Umbilical cord (tissue), 2 donors: Measurements from ENCODE around the gene CDCA3. TPM values are rescaled to one million over a fixed set of nuclear protein-coding genes. Genes with fewer than 3 reads are reported as not detected.
A peak's percentile ranks its signal among the peaks of the same experiment; 100 is the strongest.
"Not testable (repeated sequence)": the region's sequence is repeated elsewhere in the genome, so short reads cannot be mapped to it uniquely, and the experiment has no call there.

ENCODE experiments used
- DNase-seq: peaks from one replicate; pipeline ENCODE4 v3.0.0-alpha.2; 2015; ENCODE audit warnings: low spot score
- total RNA-seq: library from RNA; depleted of rRNA; stranded (reverse); fragments of >200 nt; gene quantifications from one replicate; pipeline ENCODE4 v1.2.3, GENCODE V29; 2014; ENCODE audit warnings: low replicate concordance; ENCODE audit not compliant: insufficient read depth

CDCA3 gene
- total RNA-seq, 1 donor from 2014 or later = 11.1 TPM

DNA sequence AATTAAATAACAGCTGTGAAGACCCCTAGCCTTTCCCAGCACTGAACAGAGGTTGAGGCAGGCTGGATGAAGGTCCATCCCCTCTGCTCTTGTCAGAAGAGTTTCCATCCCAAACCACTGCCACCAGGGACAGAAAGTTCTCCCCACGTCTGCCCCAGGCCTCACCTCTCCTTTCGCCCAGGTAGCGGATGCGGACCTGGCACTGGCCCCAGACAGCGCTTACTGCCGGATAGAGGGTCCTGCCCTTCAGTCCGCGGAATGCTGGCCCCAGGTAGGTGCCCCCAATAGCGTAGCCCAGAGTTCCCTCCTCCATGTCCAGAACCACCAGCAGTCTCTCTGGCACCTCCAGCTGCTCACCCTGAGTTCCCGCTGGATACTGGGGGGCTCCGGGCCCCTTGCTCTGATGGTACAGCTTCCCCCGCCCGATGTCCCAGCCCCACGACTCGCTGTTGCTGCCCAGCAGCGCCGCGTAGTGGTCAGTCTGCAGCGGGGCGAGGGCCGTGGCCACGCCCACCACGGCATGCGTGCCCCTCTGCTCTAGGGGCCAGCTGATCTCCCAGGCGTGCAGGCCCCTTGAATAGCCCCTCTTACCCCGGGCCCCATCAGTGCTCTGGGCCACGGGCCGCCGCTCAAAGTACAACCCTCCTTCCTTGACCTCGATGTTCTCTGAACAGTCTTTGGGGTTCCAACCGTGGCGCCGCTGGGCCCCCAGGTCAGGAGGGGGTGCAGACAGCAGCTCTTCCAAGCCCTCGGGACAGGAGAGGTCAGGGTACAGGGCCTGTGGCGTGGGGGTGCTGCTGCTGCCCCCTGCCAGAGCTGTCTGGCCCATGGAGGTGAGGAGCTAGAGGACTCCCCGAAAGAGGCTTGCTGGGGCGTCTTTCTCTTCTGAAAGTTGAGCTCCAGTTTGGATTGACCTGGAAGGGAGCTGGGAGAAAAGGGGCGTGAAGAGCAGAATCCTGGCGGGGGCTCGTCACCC lies 21.3 kb upstream of the CDCA3 start:
- peak; percentile 83 for DNase-seq

DNA sequence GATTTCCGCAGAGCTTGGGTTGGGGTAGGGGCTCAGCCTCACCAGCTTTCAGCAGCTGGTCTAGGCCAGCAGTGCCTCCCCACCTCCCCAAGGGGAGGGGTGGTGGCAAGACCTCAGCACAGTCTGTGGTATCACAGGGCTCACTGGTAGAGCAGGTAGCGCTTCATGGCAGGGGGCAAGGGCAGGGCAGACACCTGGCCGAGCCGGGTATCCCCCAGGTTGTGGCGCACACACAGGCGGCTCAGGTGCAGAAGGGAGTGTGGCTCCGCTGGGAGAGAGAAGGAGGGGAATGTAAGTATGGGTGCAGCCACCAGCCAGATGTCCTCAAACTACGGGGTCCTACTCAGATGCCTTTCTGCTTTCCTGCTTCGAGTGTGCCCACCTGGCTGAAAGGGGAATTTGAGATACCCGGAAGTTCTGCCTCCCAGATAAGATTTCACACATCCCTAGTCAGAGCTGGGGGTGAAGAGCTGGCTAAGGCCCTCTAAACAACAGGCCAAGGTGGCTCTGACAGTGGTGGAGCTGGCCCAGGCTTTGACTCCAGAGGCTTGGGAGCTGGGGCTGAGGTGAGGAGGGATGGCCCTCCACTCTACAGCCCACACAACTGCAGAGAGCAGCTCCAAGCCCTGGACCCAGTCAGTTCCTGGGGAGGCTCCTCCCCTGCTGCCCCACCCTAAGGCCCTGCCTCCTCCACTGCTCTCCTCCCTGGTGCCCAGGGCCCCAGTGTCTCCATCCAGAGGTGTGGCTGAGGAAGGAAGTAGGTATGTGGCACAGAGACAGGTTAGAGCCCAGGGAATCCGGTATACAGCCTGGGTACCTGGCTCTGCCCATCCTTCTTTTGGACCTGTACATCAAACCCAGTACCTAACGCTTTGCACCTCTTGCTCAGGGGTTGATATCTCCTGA lies 20.2 kb upstream of the CDCA3 start:
- DNase-seq = peak; percentile 50

DNA sequence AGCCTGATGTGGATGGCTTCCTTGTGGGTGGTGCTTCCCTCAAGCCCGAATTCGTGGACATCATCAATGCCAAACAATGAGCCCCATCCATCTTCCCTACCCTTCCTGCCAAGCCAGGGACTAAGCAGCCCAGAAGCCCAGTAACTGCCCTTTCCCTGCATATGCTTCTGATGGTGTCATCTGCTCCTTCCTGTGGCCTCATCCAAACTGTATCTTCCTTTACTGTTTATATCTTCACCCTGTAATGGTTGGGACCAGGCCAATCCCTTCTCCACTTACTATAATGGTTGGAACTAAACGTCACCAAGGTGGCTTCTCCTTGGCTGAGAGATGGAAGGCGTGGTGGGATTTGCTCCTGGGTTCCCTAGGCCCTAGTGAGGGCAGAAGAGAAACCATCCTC lies 19.2 kb upstream of the CDCA3 start:
- not testable (repeated sequence) for DNase-seq

DNA sequence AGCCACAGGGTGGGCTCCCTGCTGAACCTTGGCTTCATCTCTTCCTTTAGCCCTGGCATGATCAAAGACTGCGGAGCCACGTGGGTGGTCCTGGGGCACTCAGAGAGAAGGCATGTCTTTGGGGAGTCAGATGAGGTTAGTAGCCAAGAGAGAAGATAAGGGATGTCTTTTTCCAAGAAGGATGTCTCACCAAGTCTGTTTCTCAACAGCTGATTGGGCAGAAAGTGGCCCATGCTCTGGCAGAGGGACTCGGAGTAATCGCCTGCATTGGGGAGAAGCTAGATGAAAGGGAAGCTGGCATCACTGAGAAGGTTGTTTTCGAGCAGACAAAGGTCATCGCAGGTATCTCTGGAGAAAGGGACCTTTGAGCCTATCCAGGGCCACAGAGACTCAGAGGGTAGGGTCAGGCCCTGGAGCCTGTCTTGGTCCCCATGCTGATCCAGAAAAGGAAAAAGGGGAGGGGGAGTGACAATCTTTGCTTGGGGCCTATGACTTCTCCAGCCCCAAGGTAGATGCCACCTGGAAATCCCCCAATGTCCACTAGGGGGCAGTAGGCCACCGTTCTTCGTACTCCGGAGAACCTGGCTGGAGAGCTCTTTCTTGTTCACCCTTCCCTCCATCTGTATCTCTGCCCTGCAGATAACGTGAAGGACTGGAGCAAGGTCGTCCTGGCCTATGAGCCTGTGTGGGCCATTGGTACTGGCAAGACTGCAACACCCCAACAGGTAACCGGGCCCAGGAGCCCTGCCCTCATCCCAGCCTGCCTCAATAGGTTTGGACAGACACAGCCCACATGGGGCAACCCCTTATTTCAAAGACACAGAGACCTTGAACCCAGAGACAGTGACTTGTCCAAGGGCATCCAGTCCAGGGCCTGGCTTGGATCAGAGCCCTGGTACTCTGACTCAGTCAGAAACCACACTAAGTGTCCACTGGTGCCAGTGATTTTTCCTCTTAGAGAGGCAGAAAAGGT lies 18.2 kb upstream of the CDCA3 start:
- peak; percentile 82 for DNase-seq

DNA sequence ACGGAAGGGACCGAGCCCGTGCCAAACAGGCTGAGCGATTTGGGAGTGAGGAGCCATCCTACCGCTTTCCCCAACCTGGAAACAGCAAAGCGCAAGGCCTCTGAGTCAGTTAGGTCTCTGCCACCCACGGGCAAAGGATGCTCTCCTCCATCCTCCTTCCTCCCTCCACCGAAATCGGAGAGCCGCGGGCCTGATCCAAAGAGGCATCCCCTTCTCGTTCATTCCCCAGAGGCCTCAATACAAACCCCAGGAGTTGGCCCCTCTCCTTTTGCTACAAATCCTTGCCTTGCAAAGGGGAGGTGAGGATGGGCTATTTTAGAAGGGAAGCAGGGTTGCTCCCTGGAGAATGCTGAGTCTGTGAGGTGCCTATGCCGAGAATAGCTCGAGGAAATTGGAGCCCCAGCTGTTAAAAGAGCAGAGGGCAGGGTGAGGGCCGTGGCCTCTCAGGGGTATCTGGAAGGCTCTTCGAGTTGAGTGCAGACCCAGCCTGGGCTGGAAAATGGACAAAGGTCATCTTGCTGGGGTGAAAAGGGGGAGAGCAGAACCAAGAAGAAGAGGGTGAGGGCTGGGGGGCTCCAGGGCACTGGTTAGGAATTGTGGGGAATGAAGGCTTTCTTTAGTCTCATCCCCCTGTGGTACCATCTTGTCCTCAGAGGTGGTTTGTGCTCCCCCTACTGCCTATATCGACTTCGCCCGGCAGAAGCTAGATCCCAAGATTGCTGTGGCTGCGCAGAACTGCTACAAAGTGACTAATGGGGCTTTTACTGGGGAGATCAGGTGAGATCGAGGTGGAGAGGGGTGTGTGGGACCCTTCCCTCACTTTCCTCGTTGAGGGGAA lies 17.3 kb upstream of the CDCA3 start:
- peak; percentile 20 for DNase-seq

GRCh38 chr12:6867413-6868210 lies 16.5 kb upstream of the CDCA3 start, which contains the start of gene TPI1:
Gene TPI1, plus strand, starts transcription at chr12:6867531. Its CDS starts 36 bp downstream, at chr12:6867567.
- DNase-seq = peak; percentile 82

DNA sequence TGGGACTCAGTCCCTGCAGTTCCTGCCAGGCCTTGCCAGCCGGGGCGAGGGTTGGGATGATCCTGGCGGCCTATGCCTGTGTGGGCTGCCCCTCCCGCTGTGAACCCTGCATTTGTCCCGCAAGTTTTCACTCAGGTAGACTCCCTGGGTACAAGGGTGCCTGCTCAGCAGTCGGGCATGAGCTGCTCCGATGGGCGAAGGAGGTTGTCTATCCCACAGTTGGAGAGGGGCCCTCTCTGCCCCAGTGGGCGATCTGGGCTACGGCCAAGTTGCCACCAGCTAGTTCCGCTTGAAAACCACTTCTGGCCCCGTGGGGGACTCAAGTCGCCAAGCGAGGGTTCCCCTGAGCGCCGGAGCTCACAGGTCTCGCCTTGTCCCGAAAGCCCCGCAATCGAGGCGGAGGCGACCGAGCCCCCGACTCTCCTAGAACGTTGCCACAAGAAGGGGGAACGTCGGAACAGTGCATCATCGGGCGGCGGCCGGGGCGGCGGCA lies 15.9 kb upstream of the CDCA3 start:
- no peak for DNase-seq

DNA sequence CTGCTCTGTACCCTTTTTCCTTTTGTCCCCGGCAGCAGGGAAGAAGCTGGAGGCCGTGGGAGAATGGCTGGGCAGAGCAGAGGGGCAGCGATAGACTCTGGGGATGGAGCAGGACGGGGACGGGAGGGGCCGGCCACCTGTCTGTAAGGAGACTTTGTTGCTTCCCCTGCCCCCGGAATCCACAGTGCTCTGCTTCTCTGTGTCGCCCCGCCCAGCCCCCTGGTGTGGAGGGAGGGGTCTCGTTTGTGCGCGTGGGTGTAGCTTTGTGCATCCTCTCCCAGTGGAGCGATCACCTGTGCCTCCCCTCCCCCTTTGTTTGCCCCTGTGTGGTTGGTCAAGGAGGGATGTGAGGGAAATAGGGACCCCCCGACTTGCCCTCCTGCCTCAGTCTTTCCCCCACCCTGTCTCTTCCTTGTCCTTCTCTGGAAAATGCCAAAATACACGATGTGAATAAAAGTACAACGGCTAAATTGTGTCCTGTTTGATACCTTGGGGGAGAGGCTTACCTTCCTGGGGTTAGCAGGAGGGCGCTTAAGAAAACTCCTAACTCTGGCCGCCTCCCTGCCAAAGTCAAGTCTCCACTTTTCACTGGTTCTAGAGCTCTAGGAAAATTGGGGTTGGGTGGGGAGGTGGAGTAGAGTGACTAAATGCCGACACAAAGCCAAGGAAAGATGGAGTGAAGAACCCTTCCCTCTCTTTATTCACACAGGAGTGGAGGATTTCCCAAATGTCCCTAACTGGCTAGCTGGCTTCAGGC lies 15.3 kb upstream of the CDCA3 start:
- no peak for DNase-seq

GRCh38 chr12:6865307-6865706 lies 14.2 kb upstream of the CDCA3 start:
- DNase-seq = not testable (repeated sequence)

DNA sequence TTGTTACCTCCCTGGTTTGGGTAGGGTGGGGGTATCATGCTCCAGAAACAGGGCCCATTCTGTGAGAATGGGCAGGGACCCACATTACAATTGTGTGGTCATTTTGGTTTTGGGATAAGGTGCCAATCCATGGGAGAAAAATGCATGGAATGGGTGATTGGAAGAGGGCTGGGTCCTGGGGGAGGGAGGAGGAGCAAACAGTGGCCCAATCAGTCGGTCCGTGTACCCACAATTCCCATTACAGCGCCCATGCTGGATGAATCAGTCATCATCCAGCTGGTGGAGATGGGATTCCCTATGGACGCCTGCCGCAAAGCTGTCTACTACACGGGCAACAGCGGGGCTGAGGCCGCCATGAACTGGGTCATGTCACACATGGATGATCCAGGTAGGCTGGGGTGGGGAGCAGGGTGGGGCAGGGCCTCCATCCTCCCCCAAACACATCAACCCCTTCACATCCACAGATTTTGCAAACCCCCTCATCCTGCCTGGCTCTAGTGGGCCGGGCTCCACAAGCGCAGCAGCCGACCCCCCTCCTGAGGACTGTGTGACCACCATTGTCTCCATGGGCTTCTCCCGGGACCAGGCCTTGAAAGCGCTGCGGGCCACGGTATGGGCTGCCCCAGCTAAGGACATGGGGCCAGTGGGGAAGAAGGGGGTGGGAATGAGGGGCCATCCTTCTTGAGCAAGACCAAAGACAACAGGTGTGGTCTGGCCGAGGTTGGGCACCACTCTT lies 12.7 kb upstream of the CDCA3 start:
- DNase-seq = no peak

DNA sequence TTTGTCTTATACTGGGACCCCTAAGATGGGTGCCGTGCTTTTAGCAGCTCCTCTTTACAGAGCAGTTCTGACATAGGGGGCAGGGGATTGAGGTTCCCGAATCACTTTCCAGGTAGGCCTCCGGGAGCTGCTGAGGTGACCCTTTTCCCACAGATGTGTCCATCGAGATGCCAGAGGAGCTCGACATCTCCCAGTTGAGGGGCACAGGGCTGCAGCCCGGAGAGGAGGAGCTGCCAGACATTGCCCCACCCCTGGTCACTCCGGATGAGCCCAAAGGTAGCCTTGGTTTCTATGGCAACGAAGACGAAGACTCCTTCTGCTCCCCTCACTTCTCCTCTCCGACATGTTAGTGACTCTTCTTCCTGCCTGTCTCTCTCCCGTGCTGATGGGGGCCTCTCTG lies 11.9 kb upstream of the CDCA3 start:
- DNase-seq = no peak

DNA sequence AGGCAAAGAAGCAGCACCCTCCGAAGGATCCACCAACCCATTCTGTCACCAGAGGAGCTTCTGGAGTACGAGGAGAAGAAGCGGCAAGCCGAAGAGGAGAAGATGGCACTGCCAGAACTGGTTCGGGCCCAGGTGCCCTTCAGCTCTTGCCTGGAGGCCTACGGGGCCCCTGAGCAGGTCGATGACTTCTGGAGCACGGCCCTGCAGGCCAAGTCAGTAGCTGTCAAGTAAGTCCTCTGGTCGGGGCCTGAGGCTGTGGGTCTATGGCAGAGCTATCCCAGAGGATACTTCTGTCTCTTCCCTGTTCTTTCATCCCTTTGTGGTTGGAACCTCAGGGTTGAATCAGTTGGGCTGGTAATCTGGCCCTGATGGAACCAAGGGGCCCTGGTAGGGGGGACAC lies 10.3 kb upstream of the CDCA3 start:
- no peak for DNase-seq

DNA sequence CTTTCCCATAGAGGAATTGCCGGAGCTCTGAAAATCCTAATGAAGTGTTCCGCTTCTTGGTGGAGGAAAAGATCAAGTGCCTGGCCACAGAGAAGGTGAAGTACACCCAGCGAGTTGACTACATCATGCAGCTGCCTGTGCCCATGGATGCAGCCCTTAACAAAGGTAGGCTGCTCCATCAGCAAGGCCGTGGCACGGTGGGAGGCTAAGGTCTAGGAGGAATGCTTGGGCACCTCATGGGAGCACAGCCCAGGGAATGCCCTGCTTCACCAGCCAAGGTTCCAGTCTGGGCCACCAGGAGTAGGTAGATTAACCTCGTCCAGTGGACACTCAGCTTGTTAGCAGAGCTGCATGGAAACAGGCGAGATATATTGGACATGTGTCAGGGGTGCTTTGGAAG lies 9.9 kb upstream of the CDCA3 start:
- DNase-seq = no peak

DNA sequence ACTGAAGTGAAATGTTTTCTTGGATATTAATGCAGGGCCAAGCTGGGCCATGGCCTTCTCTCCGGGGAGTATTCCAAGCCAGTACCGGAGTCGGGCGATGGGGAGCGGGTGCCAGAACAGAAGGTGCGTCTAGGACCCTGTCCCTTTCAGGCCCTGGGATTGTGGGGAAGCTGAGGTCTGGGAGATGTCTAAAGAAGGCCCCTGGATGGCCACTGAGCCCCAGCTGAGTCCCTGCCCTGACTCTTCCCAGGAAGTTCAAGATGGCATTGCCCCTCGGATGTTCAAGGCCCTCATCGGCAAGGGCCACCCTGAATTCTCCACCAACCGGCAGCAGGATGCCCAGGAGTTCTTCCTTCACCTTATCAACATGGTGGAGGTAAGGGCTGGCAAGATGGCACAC lies 9.0 kb upstream of the CDCA3 start:
- DNase-seq = no peak

DNA sequence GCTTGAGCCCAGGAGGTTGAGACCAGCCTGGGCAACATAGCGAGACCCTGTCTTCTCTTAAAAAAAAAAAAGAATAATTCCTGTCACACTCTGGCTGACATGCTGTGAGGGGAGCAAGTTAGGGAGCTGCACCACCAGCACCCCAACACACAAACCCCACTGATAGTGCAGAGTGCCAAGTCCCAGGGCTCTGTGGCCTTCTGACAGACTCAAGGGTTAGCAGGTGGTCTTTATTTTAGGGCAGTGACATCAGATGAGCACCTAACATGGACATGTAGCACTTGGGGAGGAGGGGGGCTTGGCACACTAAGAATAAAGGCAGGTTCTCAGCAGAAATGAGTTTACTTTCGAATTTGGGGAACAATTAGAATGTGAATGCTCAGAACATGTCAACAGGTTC lies 7.7 kb upstream of the CDCA3 start:
- no peak for DNase-seq

- DNase-seq = no peak
These were observed 4.2 kb upstream of the CDCA3 start for GRCh38 chr12:6855322-6855721.

- DNase-seq = no peak
These were observed 3.0 kb upstream of the CDCA3 start for GRCh38 chr12:6854036-6854435.

DNA sequence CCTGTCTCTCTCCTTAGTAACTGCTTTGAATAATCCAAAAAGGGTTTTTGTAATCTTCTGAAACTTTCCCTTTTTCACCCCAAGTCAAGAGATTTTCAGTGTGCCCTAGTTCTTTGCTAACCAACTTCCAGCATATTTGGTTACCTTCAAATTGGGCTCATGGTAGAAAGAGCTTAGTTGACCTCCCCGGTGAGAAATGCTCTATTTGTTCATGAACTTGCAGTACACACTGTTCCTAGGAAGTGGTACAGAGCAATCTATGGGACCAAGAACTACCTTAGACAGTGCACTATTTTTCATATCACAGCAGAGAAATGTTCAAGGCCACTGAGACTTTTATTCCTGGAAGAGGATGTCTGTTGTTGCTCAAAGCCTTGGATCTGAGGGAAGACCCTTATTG lies 2.5 kb upstream of the CDCA3 start:
- DNase-seq = no peak
